Spleen (tissue), 7 donors: ENCODE measurements around the gene PALM.
"Not testable (repeated sequence)": the region's sequence is repeated elsewhere in the genome, so short reads cannot be mapped to it uniquely, and the experiment has no call there.

Source experiments
- POLR2A ChIP-seq, 3 donors: fragments of 450-650 bp; IDR thresholded peaks; one replicate each; pipeline ENCODE4 v1.5.1; 2017; ENCODE audit warnings: antibody characterized with exemption in 3 of 3, mild to moderate bottlenecking in 1 of 3
- POLR2AphosphoS5 ChIP-seq, 3 donors: sonication (generic); formaldehyde crosslinking; IDR thresholded peaks; one replicate each; pipeline ENCODE4 v1.5.1; 2017; ENCODE audit warnings: antibody characterized with exemption in 3 of 3
- TF ChIP-seq, protein P1 (sequence below), 11 experiments: fragments of 200-600 bp in 7 of 11; fragments of 450-650 bp in 4 of 11; sonication (generic) in 4 of 11; IDR thresholded peaks in 8 of 11; conservative IDR thresholded peaks in 3 of 11; 1 replicate in 7 of 11; 2 replicates in 4 of 11; pipeline versions ENCODE4 v1.4.0 to v1.8.0; 2016 to 2021; ENCODE audit warnings: antibody characterized with exemption in 11 of 11, inconsistent platforms in 4 of 11, mild to moderate bottlenecking in 1 of 11
- donor health status: DM: no; HTN: no; CAD: no; lungs with moderate emphysema.
- donor health status: DM: no; HTN: no; CAD: no.
- donor health status: DM: no; HTN: no; CAD: no.

DNA sequence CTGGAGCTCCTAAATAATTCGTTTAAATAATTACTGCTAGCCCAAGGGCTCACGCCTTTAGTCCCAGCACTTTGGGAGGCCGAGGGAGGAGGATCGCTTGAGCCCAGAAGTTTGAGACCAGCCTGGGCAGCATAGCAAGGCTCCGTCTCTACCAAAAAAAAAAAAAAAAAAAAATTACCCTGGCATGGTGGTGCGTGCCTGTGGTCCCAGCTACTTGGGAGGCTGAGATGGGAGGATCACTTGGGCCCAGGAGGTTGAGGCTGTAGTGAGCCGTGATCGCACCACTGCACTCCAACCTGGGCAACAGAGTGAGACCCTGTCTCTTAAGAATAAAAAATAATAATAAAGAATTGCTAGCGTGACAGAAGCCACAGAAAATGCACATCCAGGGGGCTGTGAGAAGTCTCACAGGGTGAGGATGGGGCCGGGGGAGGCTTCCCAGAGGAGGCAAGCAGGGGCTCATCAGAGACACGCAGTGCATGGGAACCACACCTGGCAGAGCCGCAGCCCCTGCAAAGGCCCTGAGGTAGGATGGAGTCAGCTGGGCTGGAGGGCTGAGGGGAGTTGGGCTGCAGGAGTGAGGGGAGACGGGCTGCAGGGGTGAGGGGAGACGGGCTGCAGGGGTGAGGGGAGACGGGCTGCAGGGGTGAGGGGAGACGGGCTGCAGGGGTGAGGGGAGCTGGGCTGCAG lies 32.2 kb downstream of the PALM start:
- TF ChIP-seq, protein P1, sequence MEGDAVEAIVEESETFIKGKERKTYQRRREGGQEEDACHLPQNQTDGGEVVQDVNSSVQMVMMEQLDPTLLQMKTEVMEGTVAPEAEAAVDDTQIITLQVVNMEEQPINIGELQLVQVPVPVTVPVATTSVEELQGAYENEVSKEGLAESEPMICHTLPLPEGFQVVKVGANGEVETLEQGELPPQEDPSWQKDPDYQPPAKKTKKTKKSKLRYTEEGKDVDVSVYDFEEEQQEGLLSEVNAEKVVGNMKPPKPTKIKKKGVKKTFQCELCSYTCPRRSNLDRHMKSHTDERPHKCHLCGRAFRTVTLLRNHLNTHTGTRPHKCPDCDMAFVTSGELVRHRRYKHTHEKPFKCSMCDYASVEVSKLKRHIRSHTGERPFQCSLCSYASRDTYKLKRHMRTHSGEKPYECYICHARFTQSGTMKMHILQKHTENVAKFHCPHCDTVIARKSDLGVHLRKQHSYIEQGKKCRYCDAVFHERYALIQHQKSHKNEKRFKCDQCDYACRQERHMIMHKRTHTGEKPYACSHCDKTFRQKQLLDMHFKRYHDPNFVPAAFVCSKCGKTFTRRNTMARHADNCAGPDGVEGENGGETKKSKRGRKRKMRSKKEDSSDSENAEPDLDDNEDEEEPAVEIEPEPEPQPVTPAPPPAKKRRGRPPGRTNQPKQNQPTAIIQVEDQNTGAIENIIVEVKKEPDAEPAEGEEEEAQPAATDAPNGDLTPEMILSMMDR (IDR thresholded peaks at IDR 0.05 in 8 of 11, conservative IDR thresholded peaks at IDR 0.05 in 3 of 11) = not testable (repeated sequence)
- not testable (repeated sequence) for TF ChIP-seq POLR2AphosphoS5, POLR2A (IDR thresholded peaks at IDR 0.05)
